HG02798 (cell line): ENCODE measurements around the gene LRGUK.
A peak's percentile ranks its signal among the peaks of the same experiment; 100 is the strongest.
"Not testable (repeated sequence)": the region's sequence is repeated elsewhere in the genome, so short reads cannot be mapped to it uniquely, and the experiment has no call there.

ENCODE experiments used
- ATAC-seq: cut with Tn5 transposase; IDR thresholded peaks from one replicate; pipeline ENCODE4 v1.9.1; 2021; ENCODE audit warnings: mild to moderate bottlenecking; ENCODE audit not compliant: unreplicated experiment, poor library complexity

The LRGUK gene

DNA sequence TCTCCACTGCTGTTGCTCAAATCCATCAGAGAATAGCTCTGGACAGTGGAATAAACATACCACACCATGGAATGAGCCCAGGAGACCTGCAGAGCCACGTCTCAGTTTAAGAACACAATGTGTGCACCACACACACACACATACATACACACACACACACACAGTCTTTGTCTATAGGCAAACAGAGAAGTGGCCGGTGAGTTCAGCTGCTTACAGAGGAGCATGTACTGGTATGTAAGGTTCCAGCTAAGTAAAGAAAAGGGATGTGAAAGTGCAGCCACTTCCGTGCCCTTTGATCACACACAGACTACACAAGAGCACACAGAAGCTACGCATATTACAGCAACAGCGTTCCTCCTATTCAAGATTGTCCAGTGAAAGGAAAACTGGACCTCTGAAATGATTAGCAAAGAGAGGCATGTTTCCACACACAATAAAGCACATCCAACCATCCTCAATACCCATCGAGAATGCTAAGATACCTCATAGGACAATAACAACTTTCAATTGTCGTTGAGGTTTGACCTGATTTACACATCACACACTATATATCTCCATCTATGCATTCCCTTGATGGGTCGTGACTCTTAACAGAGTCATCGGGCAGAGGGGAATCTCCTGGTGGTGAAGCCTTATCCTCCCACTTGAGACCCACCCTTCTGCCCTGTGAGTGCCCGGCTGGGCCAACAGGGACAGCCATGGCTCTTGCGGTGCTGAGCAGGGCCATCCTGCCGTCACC lies 166.0 kb downstream of the LRGUK start:
- ATAC-seq: peak; percentile 100

DNA sequence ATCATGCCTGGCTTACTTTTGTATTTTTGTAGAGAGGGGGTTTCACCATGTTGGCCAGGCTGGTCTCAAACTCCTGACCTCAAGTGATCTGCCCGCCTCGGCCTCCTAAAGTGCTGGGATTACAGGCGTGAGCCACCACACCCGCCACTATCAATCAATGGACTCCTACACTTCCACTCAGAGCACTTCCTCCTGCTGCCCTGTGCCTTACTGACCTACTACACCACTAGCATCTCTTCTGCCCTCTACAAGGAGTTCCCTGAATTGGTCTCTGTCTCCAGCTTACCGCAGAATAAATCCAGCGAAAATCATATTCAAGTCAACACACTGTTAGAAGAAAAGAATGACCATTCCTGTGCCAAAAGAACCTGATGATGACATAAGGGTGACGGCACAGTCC lies 168.8 kb downstream of the LRGUK start:
- not testable (repeated sequence) for ATAC-seq

DNA sequence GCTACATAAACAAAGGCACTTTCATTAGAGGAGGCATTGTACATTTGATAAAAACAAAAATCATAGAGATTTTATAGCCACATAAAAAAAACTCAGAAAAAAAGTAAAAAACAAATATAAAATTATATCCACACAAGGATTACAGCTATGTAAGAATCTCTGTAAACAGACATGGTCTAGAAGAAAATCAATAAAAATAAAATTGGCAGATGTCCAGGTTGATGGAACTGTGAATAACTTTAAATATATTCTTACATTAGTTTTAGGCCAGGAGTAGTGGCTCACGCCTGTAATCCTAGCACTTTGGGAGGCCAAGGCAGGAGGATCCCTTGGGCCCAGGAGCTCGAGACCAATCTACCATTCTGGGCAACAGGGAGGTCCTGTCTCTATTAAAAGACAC lies 170.3 kb downstream of the LRGUK start:
- no peak for ATAC-seq

DNA sequence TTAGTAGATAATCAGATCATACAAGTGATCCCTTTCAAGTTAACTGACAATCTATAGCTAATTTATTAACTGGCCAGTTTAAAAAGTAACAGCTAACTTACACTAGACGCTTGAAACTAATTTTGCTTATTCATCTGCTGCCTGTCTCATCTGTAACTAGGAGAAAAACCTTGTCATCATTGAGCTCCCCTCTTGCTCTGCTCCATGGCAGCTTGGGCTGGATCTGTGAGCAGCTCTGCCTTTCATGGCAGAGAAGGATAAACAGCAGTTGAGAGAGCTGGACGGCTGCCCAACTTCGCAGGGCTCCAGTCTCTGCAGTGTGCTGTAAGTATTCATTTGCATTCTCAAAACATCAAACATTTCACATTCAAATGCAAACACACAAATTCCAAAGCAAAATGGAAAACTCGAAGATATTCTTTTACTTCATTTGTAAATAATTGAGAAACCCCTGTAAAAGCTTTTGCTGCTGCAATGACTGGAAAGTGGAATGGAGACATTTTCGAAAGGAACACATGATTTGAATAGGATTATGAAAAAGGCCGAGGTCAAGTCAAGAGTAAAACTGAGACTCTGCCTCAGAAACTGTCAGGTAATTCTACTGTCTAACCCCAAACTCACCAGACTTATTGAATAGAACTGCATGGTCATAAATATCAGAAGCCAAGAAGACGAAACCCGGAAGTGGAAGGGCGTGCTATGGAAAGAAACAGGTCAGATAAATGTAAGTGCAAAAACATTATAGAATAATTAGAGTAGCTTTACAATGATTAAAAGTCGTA lies 172.0 kb downstream of the LRGUK start:
- ATAC-seq: no peak

DNA sequence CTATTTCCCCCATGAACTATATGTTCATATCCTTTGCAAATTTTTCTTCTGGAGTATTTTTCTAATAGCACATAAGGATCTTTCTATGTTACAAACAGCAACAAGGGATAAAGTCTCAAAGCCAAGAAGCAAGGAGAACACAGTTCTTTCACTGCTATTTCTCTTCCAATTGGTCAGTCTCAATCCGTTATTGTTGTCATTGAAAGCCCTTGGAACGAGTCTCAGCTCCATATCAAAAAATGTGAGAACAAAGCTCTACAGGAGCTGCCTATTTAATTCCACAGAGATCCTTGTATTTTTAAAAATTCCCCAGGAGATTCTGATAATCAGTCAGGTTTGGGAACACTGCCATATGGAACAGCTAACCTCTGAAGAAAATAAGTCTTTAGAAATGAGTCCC lies 173.8 kb downstream of the LRGUK start:
- ATAC-seq: no peak

DNA sequence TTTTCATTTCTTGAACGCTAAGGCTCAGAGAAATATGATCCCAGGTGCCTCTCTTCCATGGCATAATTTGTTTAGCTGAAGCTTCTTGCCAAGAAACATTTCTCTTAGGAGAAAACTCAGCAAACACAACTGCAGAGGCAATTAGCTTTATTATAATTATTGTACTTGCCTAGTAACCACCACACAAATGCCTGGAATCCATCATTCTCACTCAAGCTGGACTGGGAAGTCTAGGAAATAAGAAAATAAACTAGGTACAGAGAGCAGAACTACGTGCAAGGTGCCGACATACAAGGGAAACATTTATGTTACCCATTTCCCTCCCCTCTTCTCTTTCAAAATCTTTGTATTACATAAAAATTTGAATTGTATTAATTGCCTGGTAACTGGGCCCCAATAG lies 174.5 kb downstream of the LRGUK start:
- ATAC-seq: no peak

DNA sequence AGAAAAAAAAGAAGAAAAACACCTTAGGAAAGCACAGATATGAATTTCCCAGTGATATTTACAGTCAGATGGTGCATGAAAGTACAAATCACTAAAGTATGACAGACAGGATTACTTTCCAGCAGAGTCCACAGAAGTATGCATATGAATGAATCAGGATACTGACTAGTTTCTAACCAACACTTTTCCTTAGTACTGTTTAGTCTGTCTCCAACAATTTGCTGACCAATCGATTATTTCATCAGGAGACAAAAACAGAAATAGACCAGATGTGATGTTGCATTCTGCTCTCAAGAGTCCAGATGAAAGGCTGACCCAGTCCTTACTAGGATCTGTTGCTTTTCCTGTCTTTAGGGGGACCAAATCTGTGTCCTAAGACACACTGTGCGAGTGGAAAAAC lies 175.0 kb downstream of the LRGUK start:
- no peak for ATAC-seq

DNA sequence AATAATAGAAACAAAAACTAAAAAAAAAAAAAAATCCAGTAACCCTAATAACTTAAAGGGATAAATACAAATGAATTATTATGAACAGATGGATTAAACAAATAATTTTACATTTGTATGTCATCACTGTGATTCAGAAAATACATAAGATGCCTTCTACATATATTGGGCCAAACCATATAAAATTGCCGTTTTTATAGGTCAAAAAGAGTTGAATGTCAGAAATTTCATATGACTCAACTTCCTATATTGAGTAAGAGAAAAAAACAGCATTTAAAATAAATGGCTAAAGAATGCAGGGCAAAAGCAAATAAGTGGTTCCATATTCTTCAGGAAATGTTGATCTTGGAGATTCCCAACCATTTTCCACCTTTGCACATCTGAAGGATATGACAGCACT lies 180.2 kb downstream of the LRGUK start:
- ATAC-seq: no peak

DNA sequence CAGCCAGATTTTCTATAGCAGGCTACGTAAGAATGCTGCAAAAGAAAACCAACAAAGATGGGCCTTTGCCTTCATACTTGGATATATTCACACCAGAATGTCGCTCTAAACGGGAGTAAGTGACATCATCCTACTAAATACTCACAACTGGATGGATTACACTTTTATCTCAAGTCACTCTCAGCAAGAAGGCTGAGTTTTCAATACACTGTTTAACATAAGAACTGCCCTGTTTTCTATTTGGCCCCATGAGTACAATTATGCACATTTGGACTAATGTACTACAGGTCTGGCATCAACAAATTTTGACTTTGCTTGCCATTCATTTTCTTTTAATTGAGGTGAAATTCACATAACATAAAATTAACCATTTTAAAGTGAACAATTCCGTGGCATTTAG lies 181.4 kb downstream of the LRGUK start:
- ATAC-seq: no peak

DNA sequence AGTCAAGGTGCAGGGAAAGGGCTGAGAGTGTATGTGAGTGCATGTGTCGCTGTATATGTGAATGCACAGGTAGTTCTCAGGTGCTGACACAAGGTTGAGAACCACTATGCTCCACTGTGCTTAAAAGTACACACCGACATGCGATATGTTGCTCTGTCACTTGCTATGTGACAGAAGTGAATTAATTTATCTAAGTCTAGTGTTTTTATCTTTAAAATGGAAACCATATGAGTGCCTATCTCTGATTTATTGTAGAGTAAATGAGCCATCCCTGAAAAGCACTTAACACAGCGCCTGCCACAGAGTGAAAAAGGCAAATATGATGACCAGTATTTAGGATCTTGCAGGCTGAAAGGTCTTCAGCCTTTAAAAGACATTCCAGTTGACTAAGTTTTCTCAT lies 184.7 kb downstream of the LRGUK start:
- ATAC-seq: no peak

DNA sequence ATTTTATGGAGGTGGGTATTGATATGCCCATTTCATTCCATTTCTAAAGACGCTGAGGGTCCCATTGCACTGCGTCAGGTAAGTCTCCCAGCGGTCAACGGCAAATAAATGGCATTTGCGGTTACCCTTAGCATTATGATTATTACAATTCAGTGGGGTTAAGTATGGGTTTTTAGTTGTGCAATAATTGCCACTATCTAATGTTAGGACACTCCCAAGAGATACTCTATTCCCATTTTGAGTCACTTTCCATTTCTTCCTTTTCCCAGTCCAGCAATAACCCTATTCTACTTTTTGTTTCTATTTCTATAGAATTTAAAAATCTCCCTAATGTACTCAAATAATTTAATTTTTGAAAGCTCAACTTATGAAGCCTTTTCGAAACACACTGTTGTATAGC lies 185.6 kb downstream of the LRGUK start:
- no peak for ATAC-seq

DNA sequence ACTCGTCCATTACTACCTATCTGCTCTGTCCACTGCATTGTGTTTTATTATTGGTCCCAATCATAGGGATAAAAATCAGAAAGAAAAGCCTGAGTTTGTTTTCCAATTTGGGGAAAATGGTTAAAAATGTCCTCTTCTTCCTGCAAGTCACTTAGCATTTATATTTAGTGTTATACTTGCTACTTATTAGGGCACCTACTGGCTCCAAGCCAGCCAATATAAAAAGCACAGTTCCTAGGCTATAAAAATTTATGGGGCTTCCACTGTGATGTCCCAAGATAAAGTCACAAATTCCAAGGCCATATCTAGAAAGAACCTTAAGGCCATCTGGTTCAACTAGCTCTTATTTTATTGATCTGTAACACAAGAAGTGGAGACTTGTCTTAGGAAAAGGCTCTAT lies 186.4 kb downstream of the LRGUK start:
- no peak for ATAC-seq
